MV-4-11 (cell line): ENCODE data around the gene SLC25A22.

Experiments
- DNase-seq: peaks from one replicate; lab custom pipeline; 2025; lab: John Stamatoyannopoulos, UW

SLC25A22 gene

GRCh38 chr11:771617-772204 lies 26.4 kb downstream of the SLC25A22 start:
- no peak for DNase-seq

GRCh38 chr11:770642-771616 lies 27.2 kb downstream of the SLC25A22 start:
- DNase-seq = no peak

GRCh38 chr11:769887-770641 lies 28.0 kb downstream of the SLC25A22 start:
- no peak for DNase-seq

- no peak for DNase-seq
Observed at GRCh38 chr11:767238-767637, 30.8 kb downstream of the SLC25A22 start.

- no peak for DNase-seq
Observed at GRCh38 chr11:766936-767210, 31.2 kb downstream of the SLC25A22 start.

GRCh38 chr11:766106-766935 lies 31.8 kb downstream of the SLC25A22 start:
- DNase-seq = no peak

GRCh38 chr11:765802-766091 lies 32.3 kb downstream of the SLC25A22 start:
- no peak for DNase-seq

- DNase-seq = peak; percentile 44
Observed at GRCh38 chr11:765025-765801, 32.9 kb downstream of the SLC25A22 start.

- DNase-seq = no peak
Observed at GRCh38 chr11:764322-765024, 33.6 kb downstream of the SLC25A22 start.

- no peak for DNase-seq
Observed at GRCh38 chr11:763549-764321, 34.3 kb downstream of the SLC25A22 start.

GRCh38 chr11:763073-763463 lies 35.0 kb downstream of the SLC25A22 start:
- no peak for DNase-seq

- peak; percentile 83 for DNase-seq
Observed at GRCh38 chr11:762421-763072, 35.5 kb downstream of the SLC25A22 start.

GRCh38 chr11:761526-762108 lies 36.5 kb downstream of the SLC25A22 start:
- DNase-seq = no peak

- no peak for DNase-seq
Observed at GRCh38 chr11:760236-760635, 37.8 kb downstream of the SLC25A22 start.

- peak; percentile 65 for DNase-seq
Observed at GRCh38 chr11:749731-750130, 48.4 kb downstream of the SLC25A22 start.

- DNase-seq = no peak
Observed at GRCh38 chr11:748007-748359, 50.1 kb downstream of the SLC25A22 start.

GRCh38 chr11:747158-748006 lies 50.7 kb downstream of the SLC25A22 start, which contains the start of gene TALDO1:
TALDO1 (plus strand) TSS chr11:747464; CDS start chr11:747482, 18 bp downstream.
- peak; percentile 75 for DNase-seq
